KOPT-K1 (cell line): ENCODE results near the gene CGRRF1.

ENCODE experiments used
- H3K27ac ChIP-seq: fragments of 200-600 bp; sonication (generic); 2 replicates; pipeline ENCODE4 v1.5.1; 2016; ENCODE audit warnings: antibody characterized with exemption, mild to moderate bottlenecking, low read depth, low read length; ENCODE audit not compliant: poor library complexity, severe bottlenecking
- H3K36me3 ChIP-seq: fragments of 200-600 bp; sonication (generic); 2 replicates; pipeline ENCODE4 v1.5.1; 2017; ENCODE audit warnings: antibody characterized with exemption, mild to moderate bottlenecking, low read length, moderate library complexity; ENCODE audit not compliant: insufficient read depth
- H3K9me3 ChIP-seq: fragments of 200-600 bp; sonication (generic); 2 replicates; pipeline ENCODE4 v1.5.1; 2017; ENCODE audit warnings: antibody characterized with exemption, low read length, mild to moderate bottlenecking; ENCODE audit not compliant: insufficient read depth, poor library complexity, severe bottlenecking

CGRRF1 gene

GRCh38 chr14:54509546-54510501 is at the start of gene CGRRF1:
CGRRF1 (plus strand) TSS chr14:54509906; CDS start chr14:54509960, 54 bp downstream.
- H3K36me3 ChIP-seq = no peaks in the 10 kb centered on the region
- H3K9me3 ChIP-seq = no peaks in the 10 kb centered on the region
- peak within 1 kb of the TSS; percentile 60 for H3K27ac ChIP-seq

GRCh38 chr14:54462048-54462447 is 47.7 kb upstream of the CGRRF1 start:
- no peak overlapping the region for H3K27ac ChIP-seq
- no peaks in the 10 kb centered on the region for H3K36me3 ChIP-seq
- peaks cover 17% of the 10 kb centered on the region for H3K9me3 ChIP-seq

GRCh38 chr14:54465654-54466053 is 44.1 kb upstream of the CGRRF1 start:
- H3K9me3 ChIP-seq = peaks cover 14% of the 10 kb centered on the region
- no peaks in the 10 kb centered on the region for H3K36me3 ChIP-seq

GRCh38 chr14:54467280-54467679 is 42.4 kb upstream of the CGRRF1 start:
- Histone ChIP-seq H3K36me3 (no peaks in the 10 kb centered on the region), H3K9me3 (peaks cover 14% of the 10 kb centered on the region), H3K27ac (no peak overlapping the region)

More at GRCh38 chr14:54465654-54466053, 44.1 kb upstream of the CGRRF1 start:
- no peak overlapping the region for H3K27ac ChIP-seq

GRCh38 chr14:54470701-54471100 is 39.0 kb upstream of the CGRRF1 start:
- peaks cover 22% of the 10 kb centered on the region for H3K36me3 ChIP-seq
- peaks cover 14% of the 10 kb centered on the region for H3K9me3 ChIP-seq
- H3K27ac ChIP-seq = no peak overlapping the region

GRCh38 chr14:54471641-54472040 is 38.1 kb upstream of the CGRRF1 start:
- H3K36me3 ChIP-seq = peaks cover 31% of the 10 kb centered on the region
- no peak overlapping the region for H3K27ac ChIP-seq
- H3K9me3 ChIP-seq = peaks cover 14% of the 10 kb centered on the region

GRCh38 chr14:54472315-54472714 is 37.4 kb upstream of the CGRRF1 start:
- Histone ChIP-seq H3K9me3 (peaks cover 8% of the 10 kb centered on the region), H3K36me3 (peaks cover 33% of the 10 kb centered on the region), H3K27ac (no peak overlapping the region)

- H3K9me3 ChIP-seq = no peaks in the 10 kb centered on the region
- H3K36me3 ChIP-seq = peaks cover 52% of the 10 kb centered on the region
- no peak overlapping the region for H3K27ac ChIP-seq
Measured at GRCh38 chr14:54474232-54474793, 35.4 kb upstream of the CGRRF1 start.

GRCh38 chr14:54475187-54475899 is 34.4 kb upstream of the CGRRF1 start:
- no peak overlapping the region for H3K27ac ChIP-seq
- no peaks in the 10 kb centered on the region for H3K9me3 ChIP-seq
- peaks cover 62% of the 10 kb centered on the region for H3K36me3 ChIP-seq

- Histone ChIP-seq H3K27ac (no peak overlapping the region), H3K9me3 (no peaks in the 10 kb centered on the region), H3K36me3 (peaks cover 67% of the 10 kb centered on the region)
Measured at GRCh38 chr14:54475911-54476310, 33.8 kb upstream of the CGRRF1 start.

GRCh38 chr14:54478636-54479215 is 31.0 kb upstream of the CGRRF1 start:
- Histone ChIP-seq H3K36me3 (peaks cover 87% of the 10 kb centered on the region), H3K9me3 (no peaks in the 10 kb centered on the region), H3K27ac (no peak overlapping the region)

GRCh38 chr14:54480830-54481562 is 28.7 kb upstream of the CGRRF1 start:
- H3K27ac ChIP-seq = no peak overlapping the region
- peaks cover 66% of the 10 kb centered on the region for H3K36me3 ChIP-seq

GRCh38 chr14:54481695-54482094 is 28.0 kb upstream of the CGRRF1 start:
- no peak overlapping the region for H3K27ac ChIP-seq
- peaks cover 60% of the 10 kb centered on the region for H3K36me3 ChIP-seq
- no peaks in the 10 kb centered on the region for H3K9me3 ChIP-seq

More at GRCh38 chr14:54480830-54481562, 28.7 kb upstream of the CGRRF1 start:
- H3K9me3 ChIP-seq = no peaks in the 10 kb centered on the region

GRCh38 chr14:54483073-54483745 is 26.5 kb upstream of the CGRRF1 start:
- no peaks in the 10 kb centered on the region for H3K9me3 ChIP-seq
- H3K27ac ChIP-seq = no peak overlapping the region
- peaks cover 49% of the 10 kb centered on the region for H3K36me3 ChIP-seq
